ENCODE measurements around the gene CAMSAP1. TPM values are rescaled to one million over a fixed set of nuclear protein-coding genes. Genes with fewer than 3 reads are reported as not detected.

CAMSAP1 gene
- total RNA-seq, 1 experiment from 2014 or later = 52.7 TPM

DNA sequence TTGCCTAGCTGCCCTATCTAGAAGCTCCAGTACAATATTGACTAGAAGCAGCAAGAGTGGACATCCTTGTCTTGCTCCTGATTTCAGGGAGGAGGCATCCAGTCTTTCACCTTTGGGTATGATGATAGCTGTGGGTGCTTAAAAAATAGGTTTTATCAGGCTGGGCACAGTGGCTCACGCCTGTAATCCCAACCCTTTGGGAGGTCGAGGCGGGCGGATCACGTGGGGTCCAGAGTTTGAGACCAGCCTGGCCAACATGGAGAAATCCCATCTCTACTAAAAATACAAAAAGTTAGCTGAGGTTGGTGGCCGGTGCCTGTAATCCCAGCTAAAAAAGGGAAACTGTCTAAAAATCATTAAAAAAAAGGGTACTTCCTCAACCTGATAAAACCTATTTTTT lies 2.0 kb upstream of the CAMSAP1 start:
- H3K23ac ChIP-seq (ENCODE audit: insufficient read length, low read depth, low read length) = no peak overlapping the region
- H3K27me3 ChIP-seq (ENCODE audit: insufficient read depth, low read length) = no peaks in the 10 kb centered on the region; the same call in 1 of the 2 replicates
- Mint-ChIP-seq H3K36me3 (ENCODE audit: insufficient read depth in 1 of 3, low read depth in 3 of 3) (peaks cover 55 to 71% (median 70%) of the 10 kb centered on the region in 3 experiments), H3K4me1 (peaks cover 18 to 28% of the 10 kb centered on the region in 2 experiments), H3K27me3 (ENCODE audit: low read depth) (peaks cover 18% of the 10 kb centered on the region), H3K4me3 (peak overlapping the region; percentile 51 to 72; a peak in 4 of 5 replicates), H3K9me3 (peaks cover 16 to 45% of the 10 kb centered on the region in 2 experiments), H3K27ac (no peak overlapping the region)
- H2AK5ac ChIP-seq (ENCODE audit: insufficient read length, low read length) = no peak overlapping the region
- H3K9ac ChIP-seq (ENCODE audit: extremely low read depth, insufficient read length, low read length) = no peak overlapping the region
- no peak overlapping the region for H3K4me2 ChIP-seq (ENCODE audit: insufficient read depth, insufficient read length, low read length)
- H2BK20ac ChIP-seq (ENCODE audit: low read depth, low read length, poor library complexity, severe bottlenecking) = no peak overlapping the region
- no peak overlapping the region for H2BK120ac ChIP-seq (ENCODE audit: low read depth, low read length, poor library complexity, severe bottlenecking)
- H3K4ac ChIP-seq (ENCODE audit: low read depth, low read length) = no peak overlapping the region
- peaks cover 3% of the 10 kb centered on the region for H3K79me1 ChIP-seq (ENCODE audit: insufficient read depth, low read depth, low read length, poor library complexity, severe bottlenecking)
- H4K91ac ChIP-seq (ENCODE audit: insufficient read length, low read depth, low read length) = no peak overlapping the region
- H3K79me2 ChIP-seq (ENCODE audit: insufficient read depth, low read length) = peaks cover 22% of the 10 kb centered on the region; the same call in 1 of the 2 replicates
- no peak overlapping the region for H4K5ac ChIP-seq (ENCODE audit: insufficient read length, low read depth, low read length)
- H3K56ac ChIP-seq (ENCODE audit: insufficient read length, low read depth, low read length) = no peak overlapping the region
- H3K18ac ChIP-seq (ENCODE audit: insufficient read length, low read depth, low read length) = no peak overlapping the region
- H3K23me2 ChIP-seq (ENCODE audit: insufficient read length, low read depth, low read length, poor library complexity, severe bottlenecking) = peaks cover 14% of the 10 kb centered on the region
- no peak overlapping the region for H2BK12ac ChIP-seq (ENCODE audit: insufficient read length, low read depth, low read length)
- no CpG with 5 or more reads among the region's 6 CpGs for WGBS (ENCODE audit: extremely low coverage, insufficient read length, low lambda C conversion rate)
- no peaks in the 10 kb centered on the region for H3K4me1 ChIP-seq (ENCODE audit: insufficient read depth, low read length)
- H4K8ac ChIP-seq (replicated peaks; ENCODE audit: insufficient read length, low read depth, low read length) = no peak overlapping the region
- peaks cover 6% of the 10 kb centered on the region for H3K9me3 ChIP-seq (ENCODE audit: control insufficient read depth, low read depth, low read length)
- H3K14ac ChIP-seq (ENCODE audit: insufficient read depth, low read length) = no peak overlapping the region
- no peak for DNase-seq
- no peak overlapping the region for H2AFZ ChIP-seq (ENCODE audit: low read length)
- no peak overlapping the region for H2BK15ac ChIP-seq (ENCODE audit: low read depth, low read length)
- no peak overlapping the region for H3T11ph ChIP-seq (ENCODE audit: low read length)
- H3K27ac ChIP-seq (ENCODE audit: insufficient read length, low read depth, low read length) = no peak overlapping the region
- TF ChIP-seq, protein P1, sequence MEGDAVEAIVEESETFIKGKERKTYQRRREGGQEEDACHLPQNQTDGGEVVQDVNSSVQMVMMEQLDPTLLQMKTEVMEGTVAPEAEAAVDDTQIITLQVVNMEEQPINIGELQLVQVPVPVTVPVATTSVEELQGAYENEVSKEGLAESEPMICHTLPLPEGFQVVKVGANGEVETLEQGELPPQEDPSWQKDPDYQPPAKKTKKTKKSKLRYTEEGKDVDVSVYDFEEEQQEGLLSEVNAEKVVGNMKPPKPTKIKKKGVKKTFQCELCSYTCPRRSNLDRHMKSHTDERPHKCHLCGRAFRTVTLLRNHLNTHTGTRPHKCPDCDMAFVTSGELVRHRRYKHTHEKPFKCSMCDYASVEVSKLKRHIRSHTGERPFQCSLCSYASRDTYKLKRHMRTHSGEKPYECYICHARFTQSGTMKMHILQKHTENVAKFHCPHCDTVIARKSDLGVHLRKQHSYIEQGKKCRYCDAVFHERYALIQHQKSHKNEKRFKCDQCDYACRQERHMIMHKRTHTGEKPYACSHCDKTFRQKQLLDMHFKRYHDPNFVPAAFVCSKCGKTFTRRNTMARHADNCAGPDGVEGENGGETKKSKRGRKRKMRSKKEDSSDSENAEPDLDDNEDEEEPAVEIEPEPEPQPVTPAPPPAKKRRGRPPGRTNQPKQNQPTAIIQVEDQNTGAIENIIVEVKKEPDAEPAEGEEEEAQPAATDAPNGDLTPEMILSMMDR (conservative IDR thresholded peaks at IDR 0.05) = no peak
- H4K20me1 ChIP-seq (ENCODE audit: control insufficient read depth, insufficient read depth, insufficient read length) = no peaks in the 10 kb centered on the region
- H2BK5ac ChIP-seq (ENCODE audit: insufficient read length, low read length) = no peak overlapping the region

Measured in H9 (cell line).